Thyroid gland (tissue), 4 donors: ENCODE measurements around the gene NUP62.

ENCODE experiments used
- CTCF ChIP-seq, 6 experiments: fragments of 200-600 bp in 3 of 6; fragments of 450-650 bp in 3 of 6; sonication (generic) in 3 of 6; IDR thresholded peaks; one replicate each; pipeline ENCODE4 v1.5.1; 2016 to 2019; ENCODE audit warnings: antibody characterized with exemption in 6 of 6, mild to moderate bottlenecking in 2 of 6, inconsistent platforms in 1 of 6, moderate library complexity in 1 of 6
- POLR2A ChIP-seq, 2 donors: fragments of 450-650 bp; IDR thresholded peaks; one replicate each; pipeline ENCODE4 v1.6.1; 2017; ENCODE audit warnings: antibody characterized with exemption in 2 of 2, mild to moderate bottlenecking in 2 of 2, moderate library complexity in 1 of 2

- no peak for TF ChIP-seq CTCF (IDR thresholded peaks at IDR 0.05)
- no peak for TF ChIP-seq POLR2A (IDR thresholded peaks at IDR 0.05)
Measured at GRCh38 chr19:49968279-49968922, 39.1 kb upstream of the NUP62 start.
